Measurements from ENCODE around the gene TMEM200C.
"Not testable (repeated sequence)": the region's sequence is repeated elsewhere in the genome, so short reads cannot be mapped to it uniquely, and the experiment has no call there.

The TMEM200C gene

GRCh38 chr18:5891854-5892215, 3.5 kb downstream of the TMEM200C start:
- no peak for DNase-seq

GRCh38 chr18:5891184-5891853, 4.0 kb downstream of the TMEM200C start:
- DNase-seq = no peak

- peak; percentile 27 for DNase-seq
These were observed 4.8 kb downstream of the TMEM200C start for GRCh38 chr18:5890331-5891183.

GRCh38 chr18:5885361-5885760, 10.0 kb downstream of the TMEM200C start:
- no peak for DNase-seq

GRCh38 chr18:5884375-5884774, 10.9 kb downstream of the TMEM200C start:
- DNase-seq = no peak

GRCh38 chr18:5879479-5879882, 15.8 kb downstream of the TMEM200C start:
- peak; percentile 65 for DNase-seq

GRCh38 chr18:5876891-5877290, 18.4 kb downstream of the TMEM200C start:
- DNase-seq = no peak

- no peak for DNase-seq
These were observed 21.0 kb downstream of the TMEM200C start for GRCh38 chr18:5874336-5874735.

GRCh38 chr18:5872886-5873285, 22.4 kb downstream of the TMEM200C start:
- no peak for DNase-seq

- no peak for DNase-seq
These were observed 23.9 kb downstream of the TMEM200C start for GRCh38 chr18:5871426-5871825.

- DNase-seq = peak; percentile 83
These were observed 27.0 kb downstream of the TMEM200C start for GRCh38 chr18:5868218-5868854.

- DNase-seq = no peak
These were observed 29.8 kb downstream of the TMEM200C start for GRCh38 chr18:5865521-5865920.

GRCh38 chr18:5862127-5862526, 33.2 kb downstream of the TMEM200C start:
- not testable (repeated sequence) for DNase-seq

- no peak for DNase-seq
These were observed 38.1 kb downstream of the TMEM200C start for GRCh38 chr18:5857180-5857579.

- DNase-seq = no peak
These were observed 42.1 kb downstream of the TMEM200C start for GRCh38 chr18:5853253-5853652.

- no peak for DNase-seq
These were observed 43.3 kb downstream of the TMEM200C start for GRCh38 chr18:5851998-5852397.

GRCh38 chr18:5842653-5843052, 52.7 kb downstream of the TMEM200C start:
- no peak for DNase-seq

- no peak for DNase-seq
These were observed 53.8 kb downstream of the TMEM200C start for GRCh38 chr18:5841518-5841917.

- DNase-seq = no peak
These were observed 54.8 kb downstream of the TMEM200C start for GRCh38 chr18:5840547-5840946.

GRCh38 chr18:5840025-5840424, 55.3 kb downstream of the TMEM200C start:
- no peak for DNase-seq

GRCh38 chr18:5839102-5839501, 56.2 kb downstream of the TMEM200C start:
- DNase-seq = no peak

Measured in fibroblast of skin of back (primary cell).